IPS DF 4.7 (cell line): Measurements from ENCODE around the gene OSBPL6.
"Not testable (repeated sequence)": the region's sequence is repeated elsewhere in the genome, so short reads cannot be mapped to it uniquely, and the experiment has no call there.

ENCODE experiments used
- DNase-seq: peaks from one replicate; pipeline ENCODE4 v3.0.0-alpha.2; 2013; ENCODE audit warnings: low spot score; ENCODE audit errors: extremely low read depth

The OSBPL6 gene

GRCh38 chr2:178333851-178334250 lies 139.5 kb downstream of the OSBPL6 start:
- no peak for DNase-seq

- no peak for DNase-seq
Observed at GRCh38 chr2:178335230-178335629, 140.9 kb downstream of the OSBPL6 start.

- no peak for DNase-seq
Observed at GRCh38 chr2:178344121-178344520, 149.8 kb downstream of the OSBPL6 start.

- no peak for DNase-seq
Observed at GRCh38 chr2:178345951-178346350, 151.6 kb downstream of the OSBPL6 start.

GRCh38 chr2:178350051-178350450 lies 155.7 kb downstream of the OSBPL6 start:
- no peak for DNase-seq

GRCh38 chr2:178357704-178358103 lies 163.4 kb downstream of the OSBPL6 start:
- not testable (repeated sequence) for DNase-seq

- DNase-seq, result no peak
Observed at GRCh38 chr2:178359192-178359912, 165.0 kb downstream of the OSBPL6 start.

- DNase-seq, result no peak
Observed at GRCh38 chr2:178361588-178361987, 167.3 kb downstream of the OSBPL6 start.

GRCh38 chr2:178363252-178363651 lies 168.9 kb downstream of the OSBPL6 start:
- no peak for DNase-seq

- DNase-seq, result no peak
Observed at GRCh38 chr2:178365116-178365515, 170.8 kb downstream of the OSBPL6 start.

- DNase-seq, result no peak
Observed at GRCh38 chr2:178366412-178366811, 172.1 kb downstream of the OSBPL6 start.

GRCh38 chr2:178367344-178367743 lies 173.0 kb downstream of the OSBPL6 start:
- no peak for DNase-seq

- DNase-seq, result no peak
Observed at GRCh38 chr2:178374865-178375264, 180.6 kb downstream of the OSBPL6 start.

GRCh38 chr2:178377046-178377445 lies 182.7 kb downstream of the OSBPL6 start:
- no peak for DNase-seq

GRCh38 chr2:178379162-178380004 lies 185.1 kb downstream of the OSBPL6 start:
- no peak for DNase-seq

GRCh38 chr2:178380763-178381162 lies 186.5 kb downstream of the OSBPL6 start:
- DNase-seq, result no peak

- DNase-seq, result no peak
Observed at GRCh38 chr2:178383718-178384117, 189.4 kb downstream of the OSBPL6 start.

- DNase-seq, result no peak
Observed at GRCh38 chr2:178385595-178386148, 191.4 kb downstream of the OSBPL6 start.

- DNase-seq, result no peak
Observed at GRCh38 chr2:178386986-178387597, 192.8 kb downstream of the OSBPL6 start.

GRCh38 chr2:178388287-178388686 lies 194.0 kb downstream of the OSBPL6 start:
- no peak for DNase-seq

GRCh38 chr2:178391701-178392100 lies 197.4 kb downstream of the OSBPL6 start:
- no peak for DNase-seq

GRCh38 chr2:178392215-178392614 lies 197.9 kb downstream of the OSBPL6 start:
- DNase-seq, result no peak
